Activated T-cell treated with anti-CD3 and anti-CD28 coated beads, Interleukin-2, amount 50 U/mL, for 48 hours (primary cell): Measurements from ENCODE around the gene TNFRSF1B.

Experiments used
- DNase-seq, 2 experiments: peaks; one replicate each; pipeline ENCODE4 v3.0.0-alpha.2; 2020

Gene TNFRSF1B

GRCh38 chr1:12166834-12167492 is at the start of gene TNFRSF1B:
Gene TNFRSF1B, plus strand, starts transcription at chr1:12166991. Its CDS starts 101 bp downstream, at chr1:12167092.
- peak; percentile 81 to 86 for DNase-seq

- DNase-seq = no peak
These were observed 45.4 kb upstream of the TNFRSF1B start for GRCh38 chr1:12121212-12122003.

- DNase-seq = no peak
These were observed 43.6 kb upstream of the TNFRSF1B start for GRCh38 chr1:12123172-12123571.

- peak; percentile 89 for DNase-seq
These were observed 41.9 kb upstream of the TNFRSF1B start for GRCh38 chr1:12124693-12125421.

GRCh38 chr1:12125422-12126355 is 41.1 kb upstream of the TNFRSF1B start:
- DNase-seq = no peak

GRCh38 chr1:12126781-12127180 is 40.0 kb upstream of the TNFRSF1B start:
- DNase-seq = no peak

- DNase-seq = peak; percentile 60 to 62
These were observed 39.5 kb upstream of the TNFRSF1B start for GRCh38 chr1:12127206-12127810.

GRCh38 chr1:12128120-12128519 is 38.7 kb upstream of the TNFRSF1B start:
- DNase-seq = no peak

GRCh38 chr1:12129624-12130023 is 37.2 kb upstream of the TNFRSF1B start:
- no peak for DNase-seq

GRCh38 chr1:12130466-12131130 is 36.2 kb upstream of the TNFRSF1B start:
- no peak for DNase-seq

- DNase-seq = no peak
These were observed 34.7 kb upstream of the TNFRSF1B start for GRCh38 chr1:12132078-12132477.

GRCh38 chr1:12134716-12135115 is 32.1 kb upstream of the TNFRSF1B start:
- no peak for DNase-seq

- DNase-seq = no peak
These were observed 31.2 kb upstream of the TNFRSF1B start for GRCh38 chr1:12135612-12136011.

GRCh38 chr1:12136916-12137610 is 29.7 kb upstream of the TNFRSF1B start:
- DNase-seq = no peak

GRCh38 chr1:12138196-12139168 is 28.3 kb upstream of the TNFRSF1B start:
- no peak for DNase-seq

- no peak for DNase-seq
These were observed 26.8 kb upstream of the TNFRSF1B start for GRCh38 chr1:12140016-12140415.

GRCh38 chr1:12140515-12141162 is 26.2 kb upstream of the TNFRSF1B start:
- no peak for DNase-seq

- DNase-seq = no peak
These were observed 25.5 kb upstream of the TNFRSF1B start for GRCh38 chr1:12141163-12141850.
